ENCODE measurements around the gene ANKRD10. TPM values are rescaled to one million over a fixed set of nuclear protein-coding genes. Genes with fewer than 3 reads are reported as not detected.

ANKRD10 gene
- total RNA-seq, 1 experiment from 2014 or later, result 159 TPM

GRCh38 chr13:110923086-110923485, 8.2 kb upstream of the ANKRD10 start:
- peak; percentile 20 for DNase-seq
- TF ChIP-seq CTCF (conservative IDR thresholded peaks at IDR 0.05), result no peak
- no CpG with 5 or more reads among the region's 7 CpGs for WGBS (ENCODE audit: extremely low coverage, insufficient read length, low lambda C conversion rate)
- Histone ChIP-seq H2BK20ac (ENCODE audit: low read depth, low read length, poor library complexity, severe bottlenecking) (no peak overlapping the region), H4K20me1 (ENCODE audit: control insufficient read depth, insufficient read depth, insufficient read length) (no peaks in the 10 kb centered on the region), H3K79me2 (ENCODE audit: insufficient read depth, low read length) (no peaks in the 10 kb centered on the region), H2BK12ac (ENCODE audit: insufficient read length, low read depth, low read length) (no peak overlapping the region), H3K4ac (ENCODE audit: low read depth, low read length) (no peak overlapping the region), H3K4me1 (ENCODE audit: insufficient read depth, low read length) (peaks cover 3% of the 10 kb centered on the region; the same call in 1 of the 2 replicates), H3K27me3 (ENCODE audit: insufficient read depth, low read length) (no peaks in the 10 kb centered on the region), H2BK5ac (ENCODE audit: insufficient read length, low read length) (no peak overlapping the region), H2BK120ac (ENCODE audit: low read depth, low read length, poor library complexity, severe bottlenecking) (no peak overlapping the region), H3K27ac (ENCODE audit: insufficient read length, low read depth, low read length) (no peak overlapping the region), H3K14ac (ENCODE audit: insufficient read depth, low read length) (no peak overlapping the region), H3K9me3 (ENCODE audit: control insufficient read depth, low read depth, low read length) (no peaks in the 10 kb centered on the region), H3K23me2 (ENCODE audit: insufficient read length, low read depth, low read length, poor library complexity, severe bottlenecking) (no peaks in the 10 kb centered on the region), H3K56ac (ENCODE audit: insufficient read length, low read depth, low read length) (no peak overlapping the region), H3T11ph (ENCODE audit: low read length) (no peak overlapping the region), H3K4me2 (ENCODE audit: insufficient read depth, insufficient read length, low read length) (no peak overlapping the region), H3K23ac (ENCODE audit: insufficient read length, low read depth, low read length) (no peak overlapping the region), H4K91ac (ENCODE audit: insufficient read length, low read depth, low read length) (no peak overlapping the region), H4K5ac (ENCODE audit: insufficient read length, low read depth, low read length) (no peak overlapping the region), H2BK15ac (ENCODE audit: low read depth, low read length) (no peak overlapping the region), H2AK5ac (ENCODE audit: insufficient read length, low read length) (no peak overlapping the region), H4K8ac (replicated peaks; ENCODE audit: insufficient read length, low read depth, low read length) (no peak overlapping the region), H2AFZ (ENCODE audit: low read length) (no peak overlapping the region), H3K18ac (ENCODE audit: insufficient read length, low read depth, low read length) (no peak overlapping the region), H3K79me1 (ENCODE audit: insufficient read depth, low read depth, low read length, poor library complexity, severe bottlenecking) (no peaks in the 10 kb centered on the region), H3K9ac (ENCODE audit: extremely low read depth, insufficient read length, low read length) (no peak overlapping the region)
- Mint-ChIP-seq H3K36me3 (ENCODE audit: insufficient read depth in 1 of 3, low read depth in 3 of 3) (no peaks in the 10 kb centered on the region), H3K27me3 (ENCODE audit: low read depth) (peaks cover 1% of the 10 kb centered on the region), H3K27ac (no peak overlapping the region), H3K9me3 (no peaks in the 10 kb centered on the region), H3K4me3 (no peak overlapping the region), H3K4me1 (peaks cover 26 to 28% of the 10 kb centered on the region in 2 experiments)
